NK-92 (cell line): ENCODE measurements around the gene CIROP.

Experiments used
- DNase-seq: peaks from one replicate; lab custom pipeline; 2025; ENCODE audit not compliant: unreplicated experiment; lab: John Stamatoyannopoulos, UW

CIROP gene

GRCh38 chr14:23067847-23068788 lies 36.7 kb downstream of the CIROP start:
- no peak for DNase-seq

GRCh38 chr14:23066855-23067744 lies 37.7 kb downstream of the CIROP start:
- no peak for DNase-seq

GRCh38 chr14:23066368-23066767 lies 38.4 kb downstream of the CIROP start:
- DNase-seq, result no peak

- no peak for DNase-seq
Observed at GRCh38 chr14:23063601-23064000, 41.2 kb downstream of the CIROP start.

GRCh38 chr14:23062002-23062401 lies 42.8 kb downstream of the CIROP start:
- no peak for DNase-seq

GRCh38 chr14:23060536-23061260 lies 44.1 kb downstream of the CIROP start:
- DNase-seq, result no peak

GRCh38 chr14:23058654-23059504 lies 45.9 kb downstream of the CIROP start:
- DNase-seq, result no peak

- no peak for DNase-seq
Observed at GRCh38 chr14:23057757-23058653, 46.8 kb downstream of the CIROP start.

GRCh38 chr14:23056956-23057756 lies 47.6 kb downstream of the CIROP start, which contains the start of gene CDH24:
TSS of gene CDH24 (minus strand) at chr14:23057520. CDS start at chr14:23055733, 1,787 bp downstream.
- no peak for DNase-seq

- no peak for DNase-seq
Observed at GRCh38 chr14:23056145-23056955, 48.4 kb downstream of the CIROP start.

GRCh38 chr14:23055621-23056144 lies 49.1 kb downstream of the CIROP start:
- DNase-seq, result no peak

- DNase-seq, result no peak
Observed at GRCh38 chr14:23055147-23055550, 49.6 kb downstream of the CIROP start.

GRCh38 chr14:23054000-23054811 lies 50.6 kb downstream of the CIROP start:
- DNase-seq, result no peak

GRCh38 chr14:23053426-23053825 lies 51.4 kb downstream of the CIROP start:
- DNase-seq, result no peak

- no peak for DNase-seq
Observed at GRCh38 chr14:23052671-23053070, 52.1 kb downstream of the CIROP start.

GRCh38 chr14:23052182-23052623 lies 52.6 kb downstream of the CIROP start:
- DNase-seq, result no peak
